SK-N-SH (cell line): ENCODE data around the gene PGAP3. TPM values are rescaled to one million over a fixed set of nuclear protein-coding genes. Genes with fewer than 3 reads are reported as not detected.

Experiments
- CTCF ChIA-PET: fragments of 300-600, 350-600 bp; formaldehyde crosslinking; extraction: SDS; loops from one replicate; lab custom pipeline; 2021; lab: Yijun Ruan, JAX
- POLR2A ChIA-PET: fragments of 350-600 bp; sonication (Branson Sonifier 250); formaldehyde crosslinking; extraction: SDS; loops from one replicate; lab custom pipeline; 2020; ENCODE audit warnings: antibody characterized with exemption, inconsistent platforms; lab: Yijun Ruan, JAX
- DNase-seq: peaks from one replicate; pipeline ENCODE4 v3.0.0; 2012
- H2AFZ ChIP-seq: fragments of 200-600 bp; sonication (generic); 2 replicates; pipeline ENCODE4 v1.8.1; 2016; ENCODE audit warnings: antibody characterized with exemption, mild to moderate bottlenecking, low read depth
- H3F3A ChIP-seq: fragments of 200-600 bp; sonication (generic); replicated peaks from 2 replicates; pipeline ENCODE3; 2016; ENCODE audit warnings: antibody characterized with exemption, mild to moderate bottlenecking; ENCODE audit not compliant: insufficient read depth
- H3K27ac ChIP-seq, 2 experiments: fragments of 200-500 bp in 1 of 2; fragments of 200-600 bp in 1 of 2; sonication (Bioruptor generic) in 1 of 2; sonication (generic), shearing (Covaris generic) in 1 of 2; 2 replicates each; pipeline versions ENCODE4 v1.5.1 to v1.6.1; 2014 to 2016; ENCODE audit warnings: low read depth in 2 of 2, inconsistent platforms in 1 of 2, low read length in 1 of 2, mild to moderate bottlenecking in 1 of 2, mixed read lengths in 1 of 2
- H3K27me3 ChIP-seq: fragments of 200-600 bp; sonication (generic), shearing (Covaris generic); 2 replicates; pipeline ENCODE4 v1.6.1; 2016; ENCODE audit warnings: mixed run types; ENCODE audit not compliant: insufficient read depth
- H3K36me3 ChIP-seq, 2 experiments: fragments of 200-500 bp in 1 of 2; fragments of 200-600 bp in 1 of 2; sonication (Bioruptor generic) in 1 of 2; sonication (generic) in 1 of 2; replicated peaks in 1 of 2; 2 replicates each; pipeline versions ENCODE3 to v1.5.1; 2014 to 2016; ENCODE audit warnings: low read length in 1 of 2, mild to moderate bottlenecking in 1 of 2; ENCODE audit not compliant: insufficient read depth in 2 of 2, control insufficient read depth in 1 of 2
- H3K4me1 ChIP-seq, 2 experiments: fragments of 200-500 bp in 1 of 2; fragments of 200-600 bp in 1 of 2; sonication (Bioruptor generic) in 1 of 2; sonication (generic), shearing (Covaris generic) in 1 of 2; 2 replicates each; pipeline versions ENCODE4 v1.5.1 to v1.6.1; 2014 to 2016; ENCODE audit warnings: low read depth in 1 of 2, low read length in 1 of 2, mixed run types in 1 of 2; ENCODE audit not compliant: insufficient read depth in 2 of 2, control insufficient read depth in 1 of 2
- H3K4me2 ChIP-seq: fragments of 200-600 bp; sonication (generic), shearing (Covaris generic); 2 replicates; pipeline ENCODE4 v1.6.1; 2017; ENCODE audit warnings: mixed run types
- H3K4me3 ChIP-seq, 2 experiments: fragments of 200-500 bp in 1 of 2; fragments of 200-600 bp in 1 of 2; sonication (Bioruptor generic) in 1 of 2; sonication (generic), shearing (Covaris generic) in 1 of 2; 2 replicates each; pipeline versions ENCODE4 v1.5.1 to v1.8.1; 2014 to 2016; ENCODE audit warnings: low read depth in 2 of 2, inconsistent platforms in 1 of 2, low read length in 1 of 2, mild to moderate bottlenecking in 1 of 2, mixed read lengths in 1 of 2, moderate library complexity in 1 of 2
- H3K79me2 ChIP-seq: fragments of 200-600 bp; sonication (generic); 2 replicates; pipeline ENCODE4 v1.8.1; 2017; ENCODE audit warnings: mild to moderate bottlenecking; ENCODE audit not compliant: insufficient read depth
- H3K9ac ChIP-seq: fragments of 200-600 bp; sonication (generic); 2 replicates; pipeline ENCODE4 v1.6.1; 2017; ENCODE audit warnings: mixed run types
- H3K9me2 ChIP-seq: fragments of 200-600 bp; sonication (generic); 2 replicates; pipeline ENCODE4 v1.6.1; 2017; ENCODE audit warnings: mixed run types
- H3K9me3 ChIP-seq: fragments of 200-600 bp; sonication (generic); 2 replicates; pipeline ENCODE4 v1.6.1; 2017; ENCODE audit warnings: mixed run types, mild to moderate bottlenecking, moderate library complexity
- H4K20me1 ChIP-seq: fragments of 200-600 bp; sonication (generic); 2 replicates; pipeline ENCODE4 v1.6.1; 2017; ENCODE audit warnings: mild to moderate bottlenecking, mixed run types; ENCODE audit not compliant: insufficient read depth
- GABPA ChIP-seq: IDR thresholded peaks from 2 replicates; pipeline ENCODE4 v1.4.0; 2012; ENCODE audit warnings: low read depth, mild to moderate bottlenecking
- GATA2 ChIP-seq: sonication (generic); formaldehyde crosslinking; IDR thresholded peaks from 2 replicates; pipeline ENCODE4 v1.5.0; 2020; ENCODE audit warnings: mild to moderate bottlenecking, missing genetic modification reagents
- JUND ChIP-seq: IDR thresholded peaks from 2 replicates; pipeline ENCODE4 v1.4.0; 2012
- MXI1 ChIP-seq: IDR thresholded peaks from 2 replicates; pipeline ENCODE4 v1.6.1; 2012; ENCODE audit warnings: mild to moderate bottlenecking, low read depth, low read length, improper control_type of control experiment
- NFIC ChIP-seq: IDR thresholded peaks from 2 replicates; pipeline ENCODE4 v1.4.0; 2012; ENCODE audit warnings: borderline replicate concordance
- NRF1 ChIP-seq: IDR thresholded peaks from 2 replicates; pipeline ENCODE4 v1.6.1; 2012; ENCODE audit warnings: low read depth, mild to moderate bottlenecking, low read length
- TCF12 ChIP-seq: IDR thresholded peaks from 2 replicates; pipeline ENCODE4 v1.4.0; 2012
- YY1 ChIP-seq: IDR thresholded peaks from 2 replicates; pipeline ENCODE4 v1.4.0; 2012; ENCODE audit warnings: low read depth, mild to moderate bottlenecking
- WGBS: methylation state at CpG from one replicate; pipeline ENCODE4 v1.1.6; 2017; ENCODE audit warnings: low lambda C conversion rate; 5-methylcytosine and 5-hydroxymethylcytosine counted together
- polyA plus RNA-seq, 3 experiments: library from polyadenylated mRNA; depleted of rRNA; stranded (reverse); fragments of >200 nt; gene quantifications; 2 replicates each; pipeline ENCODE4 v1.2.3, GENCODE V29; 2012
- TF ChIP-seq, protein P1 (sequence below): IDR thresholded peaks from 2 replicates; pipeline ENCODE4 v1.6.1; 2012; ENCODE audit warnings: mild to moderate bottlenecking, low read depth, low read length, moderate library complexity
- TF ChIP-seq, protein P2 (sequence below): IDR thresholded peaks from 2 replicates; pipeline ENCODE4 v1.4.0; 2012; ENCODE audit warnings: low read depth
- TF ChIP-seq, protein P3 (sequence below): fragments of 200-600 bp; sonication (generic); IDR thresholded peaks from 2 replicates; pipeline ENCODE4 v1.6.1; 2017; ENCODE audit warnings: antibody characterized with exemption, mild to moderate bottlenecking, moderate library complexity
- TF ChIP-seq, protein P4 (sequence below): IDR thresholded peaks from 2 replicates; pipeline ENCODE4; 2012

Gene PGAP3
- polyA plus RNA-seq, 1 of the 3 experiments (the other 2 are of a cell fraction): 20.9 TPM

DNA sequence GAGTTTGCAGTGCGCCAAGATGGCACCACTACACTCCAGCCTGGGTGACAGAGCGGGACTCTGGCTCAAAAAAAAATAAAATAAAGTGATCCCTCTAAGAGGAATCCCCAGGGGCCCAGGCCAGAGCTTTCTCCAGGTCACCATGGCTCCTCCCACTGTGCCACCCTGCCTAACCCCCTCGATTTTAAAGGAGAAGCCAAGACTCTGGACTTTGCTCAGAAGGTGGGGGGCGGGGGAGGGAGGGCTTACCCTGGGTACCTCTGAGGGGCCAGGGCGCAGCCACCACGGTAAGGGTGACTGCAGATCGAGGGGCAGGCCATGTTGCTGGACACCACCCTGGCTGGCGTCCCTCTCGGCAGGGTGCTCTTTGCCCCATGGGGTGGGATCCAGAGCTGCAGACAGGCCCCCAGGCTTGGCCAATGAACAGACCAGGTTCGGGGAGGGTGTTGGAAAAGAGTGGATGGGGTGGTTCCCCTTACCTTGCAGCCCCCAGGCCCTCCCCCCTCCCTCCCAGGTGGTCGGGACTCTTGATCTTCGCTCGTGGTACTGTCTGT is 49.4 kb upstream of the PGAP3 start (continued):
- TF ChIP-seq, protein P1, sequence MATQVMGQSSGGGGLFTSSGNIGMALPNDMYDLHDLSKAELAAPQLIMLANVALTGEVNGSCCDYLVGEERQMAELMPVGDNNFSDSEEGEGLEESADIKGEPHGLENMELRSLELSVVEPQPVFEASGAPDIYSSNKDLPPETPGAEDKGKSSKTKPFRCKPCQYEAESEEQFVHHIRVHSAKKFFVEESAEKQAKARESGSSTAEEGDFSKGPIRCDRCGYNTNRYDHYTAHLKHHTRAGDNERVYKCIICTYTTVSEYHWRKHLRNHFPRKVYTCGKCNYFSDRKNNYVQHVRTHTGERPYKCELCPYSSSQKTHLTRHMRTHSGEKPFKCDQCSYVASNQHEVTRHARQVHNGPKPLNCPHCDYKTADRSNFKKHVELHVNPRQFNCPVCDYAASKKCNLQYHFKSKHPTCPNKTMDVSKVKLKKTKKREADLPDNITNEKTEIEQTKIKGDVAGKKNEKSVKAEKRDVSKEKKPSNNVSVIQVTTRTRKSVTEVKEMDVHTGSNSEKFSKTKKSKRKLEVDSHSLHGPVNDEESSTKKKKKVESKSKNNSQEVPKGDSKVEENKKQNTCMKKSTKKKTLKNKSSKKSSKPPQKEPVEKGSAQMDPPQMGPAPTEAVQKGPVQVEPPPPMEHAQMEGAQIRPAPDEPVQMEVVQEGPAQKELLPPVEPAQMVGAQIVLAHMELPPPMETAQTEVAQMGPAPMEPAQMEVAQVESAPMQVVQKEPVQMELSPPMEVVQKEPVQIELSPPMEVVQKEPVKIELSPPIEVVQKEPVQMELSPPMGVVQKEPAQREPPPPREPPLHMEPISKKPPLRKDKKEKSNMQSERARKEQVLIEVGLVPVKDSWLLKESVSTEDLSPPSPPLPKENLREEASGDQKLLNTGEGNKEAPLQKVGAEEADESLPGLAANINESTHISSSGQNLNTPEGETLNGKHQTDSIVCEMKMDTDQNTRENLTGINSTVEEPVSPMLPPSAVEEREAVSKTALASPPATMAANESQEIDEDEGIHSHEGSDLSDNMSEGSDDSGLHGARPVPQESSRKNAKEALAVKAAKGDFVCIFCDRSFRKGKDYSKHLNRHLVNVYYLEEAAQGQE: no peak
- no peak for TF ChIP-seq MXI1
- no peak for TF ChIP-seq YY1
- no peak for TF ChIP-seq NRF1
- TF ChIP-seq, protein P2, sequence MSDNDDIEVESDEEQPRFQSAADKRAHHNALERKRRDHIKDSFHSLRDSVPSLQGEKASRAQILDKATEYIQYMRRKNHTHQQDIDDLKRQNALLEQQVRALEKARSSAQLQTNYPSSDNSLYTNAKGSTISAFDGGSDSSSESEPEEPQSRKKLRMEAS: no peak
- no peak for TF ChIP-seq GATA2 (CRISPR knock-in tag)
- TF ChIP-seq JUND: no peak
- TF ChIP-seq, protein P3, sequence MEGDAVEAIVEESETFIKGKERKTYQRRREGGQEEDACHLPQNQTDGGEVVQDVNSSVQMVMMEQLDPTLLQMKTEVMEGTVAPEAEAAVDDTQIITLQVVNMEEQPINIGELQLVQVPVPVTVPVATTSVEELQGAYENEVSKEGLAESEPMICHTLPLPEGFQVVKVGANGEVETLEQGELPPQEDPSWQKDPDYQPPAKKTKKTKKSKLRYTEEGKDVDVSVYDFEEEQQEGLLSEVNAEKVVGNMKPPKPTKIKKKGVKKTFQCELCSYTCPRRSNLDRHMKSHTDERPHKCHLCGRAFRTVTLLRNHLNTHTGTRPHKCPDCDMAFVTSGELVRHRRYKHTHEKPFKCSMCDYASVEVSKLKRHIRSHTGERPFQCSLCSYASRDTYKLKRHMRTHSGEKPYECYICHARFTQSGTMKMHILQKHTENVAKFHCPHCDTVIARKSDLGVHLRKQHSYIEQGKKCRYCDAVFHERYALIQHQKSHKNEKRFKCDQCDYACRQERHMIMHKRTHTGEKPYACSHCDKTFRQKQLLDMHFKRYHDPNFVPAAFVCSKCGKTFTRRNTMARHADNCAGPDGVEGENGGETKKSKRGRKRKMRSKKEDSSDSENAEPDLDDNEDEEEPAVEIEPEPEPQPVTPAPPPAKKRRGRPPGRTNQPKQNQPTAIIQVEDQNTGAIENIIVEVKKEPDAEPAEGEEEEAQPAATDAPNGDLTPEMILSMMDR: no peak
- TF ChIP-seq NFIC: no peak
- TF ChIP-seq GABPA: no peak
- TF ChIP-seq TCF12: no peak

DNA sequence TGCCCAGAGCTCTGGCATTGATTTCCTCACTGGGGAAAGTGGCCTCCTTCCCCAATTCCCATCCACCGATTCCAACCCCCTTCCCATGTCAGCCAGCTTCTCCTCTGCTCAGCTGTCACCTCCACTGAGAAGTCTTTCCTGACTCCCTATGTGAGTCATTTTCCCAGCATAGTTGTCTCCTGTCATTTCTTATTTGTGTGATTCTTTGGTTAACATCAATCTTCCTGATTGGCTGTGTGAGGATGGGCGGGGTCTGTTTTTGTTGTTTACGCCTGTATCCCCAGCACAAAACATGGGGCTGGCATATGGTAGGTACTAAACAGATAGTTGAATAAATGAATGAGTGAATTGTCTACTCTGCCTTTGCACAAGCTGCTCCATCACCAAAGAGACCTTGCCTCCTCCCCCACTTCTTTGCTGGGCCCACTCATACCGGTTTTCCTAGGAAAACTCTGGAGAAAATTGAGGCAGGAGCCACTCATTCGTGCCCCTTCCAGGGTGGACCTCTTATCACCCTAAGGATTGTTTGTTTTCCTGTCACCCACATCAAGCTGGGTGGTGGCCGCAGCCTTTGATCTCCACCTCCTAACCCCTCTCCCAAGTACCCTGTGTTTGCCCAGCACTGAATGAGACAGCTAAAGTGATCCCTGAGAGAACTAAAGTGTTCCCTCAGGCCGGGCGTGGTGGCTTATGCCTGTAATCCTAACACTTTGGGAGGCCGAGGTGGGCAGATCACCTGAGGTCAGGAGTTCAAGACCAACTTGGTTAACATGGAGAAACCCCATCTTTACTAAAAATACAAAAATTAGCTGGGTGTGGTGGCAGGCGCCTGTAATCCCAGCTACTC is 48.7 kb upstream of the PGAP3 start:
- Histone ChIP-seq H3K79me2 (no peaks in the 10 kb centered on the region), H3K27ac (no peak overlapping the region), H3K4me1 (no peaks in the 10 kb centered on the region), H3K9me3 (no peaks in the 10 kb centered on the region), H2AFZ (no peak overlapping the region), H3K9me2 (no peaks in the 10 kb centered on the region), H3K9ac (no peak overlapping the region), H3K36me3 (no peaks in the 10 kb centered on the region), H3K4me2 (no peak overlapping the region), H3K4me3 (no peak overlapping the region), H4K20me1 (no peaks in the 10 kb centered on the region), H3F3A (no peaks in the 10 kb centered on the region), H3K27me3 (no peaks in the 10 kb centered on the region)
- ChIA-PET POLR2A (no interaction called here), CTCF (interaction anchor here (1.1 to 1.3 kb wide), 2 partner anchors 13 to 115 kb away, joined by 4 read pairs; no protein-coding TSS in a partner anchor)
- WGBS: 70% methylated on average over 10 of the region's 10 CpGs
- TF ChIP-seq GABPA: no peak
- TF ChIP-seq, protein P4, sequence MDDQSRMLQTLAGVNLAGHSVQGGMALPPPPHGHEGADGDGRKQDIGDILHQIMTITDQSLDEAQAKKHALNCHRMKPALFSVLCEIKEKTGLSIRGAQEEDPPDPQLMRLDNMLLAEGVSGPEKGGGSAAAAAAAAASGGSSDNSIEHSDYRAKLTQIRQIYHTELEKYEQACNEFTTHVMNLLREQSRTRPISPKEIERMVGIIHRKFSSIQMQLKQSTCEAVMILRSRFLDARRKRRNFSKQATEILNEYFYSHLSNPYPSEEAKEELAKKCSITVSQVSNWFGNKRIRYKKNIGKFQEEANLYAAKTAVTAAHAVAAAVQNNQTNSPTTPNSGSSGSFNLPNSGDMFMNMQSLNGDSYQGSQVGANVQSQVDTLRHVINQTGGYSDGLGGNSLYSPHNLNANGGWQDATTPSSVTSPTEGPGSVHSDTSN: peak; percentile 44
- DNase-seq: no peak
